Stimulated activated CD4-positive, alpha-beta T cell treated with anti-CD3 and anti-CD28 coated beads, Interleukin-12 subunit alpha, Interleukin-12 subunit beta, amount 100 ng/mL, for 24 hours (primary cell): ENCODE measurements around the gene CADM2.
A peak's percentile ranks its signal among the peaks of the same experiment; 100 is the strongest.

Source experiments
- DNase-seq, 2 experiments: peaks; one replicate each; pipeline ENCODE4 v3.0.0-alpha.2; 2020; ENCODE audit warnings: low read depth in 2 of 2

The CADM2 gene

DNA sequence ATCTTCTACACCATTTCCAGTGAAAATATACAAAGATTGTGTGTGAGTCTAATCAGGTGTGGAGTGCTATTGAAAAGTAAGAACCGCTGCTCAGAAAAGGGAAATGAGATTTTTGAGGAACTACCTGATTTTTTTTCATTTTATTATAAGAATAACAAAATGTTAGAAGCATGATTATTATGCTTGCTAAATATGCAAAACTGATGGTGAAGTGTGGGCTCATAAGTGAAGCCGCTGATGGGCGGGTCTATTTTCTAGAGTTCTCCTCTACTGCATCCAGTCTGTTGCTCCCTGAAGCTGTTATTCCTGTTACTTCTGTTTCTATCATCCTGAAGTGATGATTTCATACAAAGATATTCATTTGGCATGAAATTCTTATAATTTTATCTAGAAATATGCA, 612.0 kb downstream of the CADM2 start:
- DNase-seq, result no peak

DNA sequence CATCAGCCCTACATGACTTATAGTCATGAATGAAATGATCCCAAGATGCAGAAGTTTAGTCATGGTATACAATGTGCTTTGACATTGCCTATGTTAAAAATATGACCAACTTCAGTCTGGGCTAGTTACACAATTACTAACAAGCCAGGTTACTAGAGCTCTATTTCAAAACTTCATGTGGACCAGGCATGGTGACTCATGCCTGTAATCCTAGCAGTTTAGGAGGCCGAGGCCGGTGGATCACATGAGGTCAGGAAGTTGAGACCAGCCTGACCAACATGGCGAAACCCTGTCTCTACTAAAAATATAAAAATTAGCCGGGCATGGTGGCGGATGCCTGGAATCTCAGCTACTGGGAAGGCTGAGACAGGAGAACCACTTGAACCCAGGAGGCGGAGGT, 613.0 kb downstream of the CADM2 start:
- DNase-seq, result no peak

DNA sequence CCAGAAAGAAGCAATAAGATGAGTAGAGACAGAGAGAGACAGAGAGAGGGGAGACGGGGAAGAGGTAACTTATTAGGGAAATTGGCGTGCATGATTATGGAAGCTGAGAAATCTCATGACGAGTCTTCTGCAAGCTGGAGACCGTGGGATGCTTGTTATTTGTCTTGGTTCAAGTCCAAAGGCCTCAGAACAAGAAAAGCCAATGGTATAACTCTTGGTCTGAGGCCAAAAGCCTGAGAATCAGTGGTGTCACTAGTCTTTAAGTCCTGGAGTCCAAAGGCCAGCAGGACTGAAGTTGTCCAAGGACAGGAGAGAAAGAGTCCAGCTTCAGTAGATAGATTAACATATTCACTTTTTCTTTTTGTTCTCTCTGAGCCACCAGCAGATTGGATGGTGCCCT, 613.6 kb downstream of the CADM2 start:
- no peak for DNase-seq

DNA sequence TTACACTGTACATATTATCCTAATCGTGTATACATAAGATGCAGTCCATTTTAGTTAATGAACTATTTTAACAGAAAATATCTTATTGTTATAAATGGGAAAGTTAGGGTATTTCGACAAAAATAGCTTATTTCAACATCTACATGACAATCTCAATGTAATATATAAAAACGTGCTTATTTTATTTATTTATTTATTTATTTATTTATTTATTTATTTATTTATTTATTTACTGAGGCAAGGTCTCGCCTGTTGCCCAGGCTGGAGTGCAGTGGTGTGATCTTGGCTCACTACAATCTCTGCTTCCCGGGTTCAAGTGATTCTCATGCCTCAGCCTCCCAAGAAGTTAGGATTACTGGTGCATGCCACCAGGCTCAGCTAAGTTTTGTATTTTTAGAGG, 614.2 kb downstream of the CADM2 start:
- no peak for DNase-seq

DNA sequence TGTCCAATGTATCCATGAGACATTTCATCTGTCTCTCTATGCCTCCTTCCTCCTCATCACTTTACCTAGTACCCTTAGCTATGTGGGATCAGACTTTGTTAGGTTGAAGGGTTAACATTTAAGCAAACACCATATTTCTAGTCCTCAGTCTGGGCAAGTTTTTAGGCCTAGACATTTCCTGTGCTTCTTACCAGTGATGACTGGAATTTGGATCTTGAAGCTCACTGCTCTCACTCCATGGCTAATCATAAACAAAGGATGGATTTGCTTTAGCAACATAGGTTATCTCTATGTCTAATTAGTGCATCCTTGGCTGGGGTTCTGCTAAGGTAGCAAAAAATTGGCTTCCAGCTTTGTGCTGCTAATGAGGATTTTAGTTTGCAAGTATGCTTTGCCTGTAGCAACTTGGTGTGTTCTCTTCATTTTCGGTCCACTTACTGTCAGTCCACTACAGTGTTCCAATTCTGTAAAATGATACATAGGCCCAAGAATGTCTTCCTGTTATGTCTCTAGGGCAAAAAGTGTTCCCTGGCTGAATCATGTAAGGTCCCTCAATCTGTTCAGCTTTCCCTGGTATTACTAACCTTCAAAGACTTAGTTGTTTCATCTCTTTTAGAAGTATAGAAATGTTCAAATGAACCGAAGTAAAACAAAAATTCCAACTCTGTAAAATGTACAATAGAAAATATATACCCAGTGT, 615.4 kb downstream of the CADM2 start:
- no peak for DNase-seq

DNA sequence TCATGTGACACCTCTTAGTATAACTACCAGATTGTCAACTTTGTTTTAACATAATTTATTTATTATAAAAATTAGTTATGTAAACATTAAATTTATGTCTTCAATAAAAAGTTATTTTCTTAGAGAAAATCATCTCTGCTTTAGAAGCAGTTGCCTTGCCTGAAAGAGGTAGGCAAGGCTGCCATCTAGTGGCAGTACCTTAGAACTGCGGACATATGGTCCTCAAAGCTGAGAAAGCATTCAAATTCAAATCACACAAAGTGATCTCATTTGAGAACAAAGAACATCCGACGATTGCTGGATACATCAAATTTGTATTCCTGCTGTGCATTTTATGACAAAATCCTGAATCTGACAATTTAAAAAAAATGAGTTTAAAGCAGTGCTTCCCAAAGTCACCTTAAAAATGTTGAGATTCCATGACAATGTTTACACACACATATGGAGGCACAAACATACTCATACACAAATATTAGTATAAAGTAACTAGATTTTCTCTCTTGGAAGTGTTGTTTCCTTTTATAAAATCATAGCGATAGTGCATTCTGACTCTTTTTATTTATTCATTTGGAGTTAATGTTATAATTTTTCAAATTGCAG, 617.4 kb downstream of the CADM2 start:
- peak; percentile 16 to 40 for DNase-seq

DNA sequence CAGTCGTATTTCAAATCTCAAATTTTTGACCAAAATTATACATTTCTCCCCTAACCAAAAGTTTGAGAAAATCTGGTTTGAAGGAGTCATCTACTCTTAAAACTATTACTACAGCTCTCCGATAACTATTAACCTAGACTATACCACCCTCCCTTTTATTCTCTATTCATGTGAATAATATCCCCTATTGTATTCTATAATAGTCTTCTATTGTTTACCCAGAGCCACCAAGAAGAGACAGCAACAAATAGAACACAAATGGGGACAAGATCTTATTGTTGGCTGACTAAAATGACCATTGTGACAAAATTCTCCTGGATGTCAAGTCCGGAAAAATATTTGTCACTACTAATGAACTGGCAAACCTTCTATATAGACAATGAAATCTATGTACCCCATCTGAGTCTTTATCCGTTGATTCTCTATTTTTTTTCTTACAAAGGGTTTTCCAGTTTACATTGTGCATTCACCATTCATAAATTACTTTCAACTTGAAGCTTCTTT, 618.0 kb downstream of the CADM2 start:
- DNase-seq, result no peak

DNA sequence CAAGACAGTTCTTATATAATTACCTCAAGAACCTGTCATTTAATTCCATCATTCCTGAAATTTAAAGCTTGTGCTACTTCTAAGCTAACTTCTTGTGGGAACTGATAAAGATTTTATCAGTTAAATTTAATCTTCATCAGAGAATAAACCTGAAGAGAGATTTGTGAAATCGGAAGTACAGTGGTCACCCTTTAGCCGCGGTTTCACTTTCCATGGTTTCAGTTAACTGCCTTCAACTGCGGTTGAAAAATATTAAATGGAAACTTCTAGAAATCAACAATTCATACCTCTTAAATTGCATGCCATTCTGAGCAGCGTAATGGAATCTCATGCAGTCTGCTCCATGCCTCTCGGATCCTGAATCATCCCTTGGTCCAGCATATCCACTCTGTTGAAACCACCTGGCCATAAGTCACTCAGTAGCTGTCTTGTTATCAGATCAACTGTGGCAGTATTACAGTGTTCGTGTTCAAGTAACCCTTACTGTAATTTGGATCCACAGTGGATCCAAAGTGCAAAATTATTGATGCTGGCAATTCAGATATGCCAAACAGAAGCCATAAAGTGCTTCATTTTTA, 626.1 kb downstream of the CADM2 start:
- DNase-seq, result no peak

DNA sequence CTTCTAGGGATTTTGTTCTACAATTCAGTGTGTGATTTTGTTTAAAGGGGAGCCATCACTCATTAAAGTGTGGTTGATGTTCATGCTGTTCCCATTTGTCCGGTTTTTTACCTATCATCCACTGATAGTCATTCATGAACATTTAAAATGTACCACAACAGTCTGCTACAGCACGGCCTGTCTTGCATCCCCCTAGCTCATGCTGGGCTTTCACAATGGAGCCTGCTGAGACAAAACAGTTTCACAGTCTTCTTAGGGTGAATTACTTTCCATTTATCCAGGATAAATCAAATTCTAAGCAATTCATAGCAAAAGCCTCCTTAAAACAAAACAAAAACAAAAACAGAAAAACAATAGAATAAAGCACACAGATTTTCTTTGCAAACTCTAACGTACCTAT, 627.2 kb downstream of the CADM2 start:
- no peak for DNase-seq

DNA sequence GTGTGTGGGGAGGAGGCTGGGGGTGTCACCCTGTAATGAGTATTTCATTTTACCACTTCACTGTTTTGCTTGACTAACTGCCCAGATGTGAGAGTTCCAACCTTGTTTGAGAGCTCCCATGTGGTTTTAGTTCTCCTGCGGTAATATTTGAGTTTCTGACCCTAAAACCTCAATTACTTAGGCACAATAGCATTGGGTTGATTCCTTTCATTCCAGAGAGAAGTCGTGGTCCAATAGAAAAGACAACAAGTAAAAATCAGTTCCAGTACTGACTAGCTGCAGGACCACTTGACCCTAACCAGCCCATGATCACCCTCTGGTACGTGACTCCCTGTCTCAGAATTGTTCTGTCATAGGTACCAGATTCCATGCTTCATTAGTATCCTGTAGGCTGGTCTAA, 630.4 kb downstream of the CADM2 start:
- DNase-seq, result no peak

DNA sequence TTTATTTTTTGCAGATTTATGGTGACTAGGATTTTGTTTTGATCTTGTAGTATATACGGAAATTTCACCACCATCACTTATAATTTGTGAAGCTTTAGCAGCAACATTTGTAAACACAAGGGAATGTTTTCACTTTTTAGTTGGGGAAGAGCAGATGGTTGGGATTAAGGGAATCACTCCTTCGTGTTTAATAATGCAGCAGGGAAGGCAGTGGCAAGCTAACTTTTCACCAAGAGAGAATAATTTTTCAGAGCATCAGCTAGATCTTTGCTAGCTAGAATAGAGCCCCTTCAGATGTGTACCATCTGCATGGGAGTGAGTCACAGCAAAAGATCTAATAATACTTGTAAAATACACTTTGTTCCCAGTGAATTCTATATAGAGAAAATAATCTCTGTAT, 632.7 kb downstream of the CADM2 start:
- DNase-seq, result no peak

DNA sequence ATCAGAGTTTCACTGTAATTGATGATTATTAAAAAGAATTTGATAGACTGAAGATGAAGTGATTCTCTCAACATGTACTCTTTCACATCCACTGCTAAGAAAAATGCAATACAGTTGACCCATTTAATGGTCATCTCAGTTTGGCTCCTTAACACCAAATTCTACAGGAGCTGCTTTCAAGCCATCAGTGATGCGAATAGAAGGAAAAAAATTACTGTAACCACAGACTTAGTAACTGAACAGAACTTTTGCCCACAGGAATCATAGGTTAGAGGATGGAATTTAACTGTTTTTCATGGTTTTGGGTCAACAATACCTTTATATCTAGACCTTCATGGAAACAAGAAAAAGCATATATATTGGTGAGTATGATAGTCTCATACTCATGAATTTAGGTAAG, 633.5 kb downstream of the CADM2 start:
- DNase-seq, result no peak

DNA sequence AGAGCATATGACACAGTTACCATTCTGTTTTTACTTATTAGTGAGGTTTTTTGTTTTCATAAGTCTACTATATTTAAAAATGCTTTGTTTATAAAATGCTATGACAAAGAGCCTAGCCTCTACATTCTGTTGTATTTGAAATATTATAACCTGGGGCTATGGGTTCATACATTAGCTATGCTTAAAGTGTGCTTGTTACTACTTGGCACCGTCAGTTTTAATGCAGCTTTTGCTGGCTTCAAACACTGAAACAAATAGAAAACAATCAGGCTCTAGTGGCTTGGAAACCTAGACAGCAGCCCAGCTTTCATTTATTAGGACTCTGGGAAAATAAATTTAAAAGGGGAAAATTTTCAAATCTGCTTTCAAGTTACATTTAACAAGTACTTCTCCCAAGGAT, 635.9 kb downstream of the CADM2 start:
- no peak for DNase-seq

DNA sequence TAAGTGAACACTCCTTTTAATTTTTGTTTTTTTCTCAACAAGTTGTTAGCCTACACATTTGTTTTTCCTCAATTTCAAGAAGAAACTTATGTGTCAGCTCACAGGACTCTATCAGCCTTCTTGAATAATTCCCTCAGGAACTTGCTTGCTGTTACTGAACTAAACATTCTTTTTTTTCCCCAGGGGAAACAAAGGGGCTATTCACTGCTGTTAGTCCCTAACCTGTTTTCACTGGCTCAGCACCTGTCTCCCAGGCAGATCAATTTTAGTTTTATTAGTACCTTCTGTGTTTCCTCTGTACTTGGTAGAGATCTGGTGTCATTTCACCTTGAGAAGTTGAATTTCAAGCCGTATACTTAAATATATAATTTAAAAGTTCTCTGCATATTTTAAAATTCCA, 644.6 kb downstream of the CADM2 start:
- DNase-seq, result no peak

DNA sequence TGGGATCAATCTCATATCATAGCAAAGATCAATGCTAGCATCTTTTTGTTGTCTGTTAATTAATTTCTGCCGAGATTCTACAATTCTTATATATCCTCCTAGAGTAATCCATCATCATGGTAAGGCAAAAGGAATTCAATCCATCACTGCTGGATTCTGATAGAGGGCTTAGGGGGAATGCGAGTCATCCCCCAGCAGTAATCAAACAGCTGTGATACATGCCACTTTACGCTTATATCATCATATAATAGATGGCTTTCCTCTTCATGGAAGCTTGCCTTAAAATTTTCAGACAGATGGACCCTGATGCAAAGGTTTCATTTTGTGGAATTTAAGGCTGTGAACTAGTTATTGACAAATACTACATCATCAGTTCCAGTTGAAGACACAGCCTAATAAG, 645.9 kb downstream of the CADM2 start:
- DNase-seq, result no peak

DNA sequence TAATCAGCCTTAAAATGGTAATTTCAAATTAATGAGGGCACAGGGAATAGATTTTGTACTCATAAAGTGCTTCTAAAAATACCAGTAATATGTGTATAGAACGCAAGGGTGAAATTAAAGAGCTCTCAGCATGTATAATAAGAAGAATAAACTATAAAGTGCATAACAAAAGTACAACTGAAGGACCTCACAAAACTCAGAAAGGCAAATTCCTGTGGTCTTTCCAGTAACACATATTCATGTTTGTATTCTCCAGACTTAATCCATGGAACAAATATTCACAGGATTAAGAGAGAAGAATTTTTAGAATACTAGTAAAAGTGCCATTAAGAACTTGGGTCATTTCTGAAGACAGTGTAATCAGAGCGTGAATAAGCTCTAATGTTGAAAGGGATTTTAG, 646.3 kb downstream of the CADM2 start:
- no peak for DNase-seq

DNA sequence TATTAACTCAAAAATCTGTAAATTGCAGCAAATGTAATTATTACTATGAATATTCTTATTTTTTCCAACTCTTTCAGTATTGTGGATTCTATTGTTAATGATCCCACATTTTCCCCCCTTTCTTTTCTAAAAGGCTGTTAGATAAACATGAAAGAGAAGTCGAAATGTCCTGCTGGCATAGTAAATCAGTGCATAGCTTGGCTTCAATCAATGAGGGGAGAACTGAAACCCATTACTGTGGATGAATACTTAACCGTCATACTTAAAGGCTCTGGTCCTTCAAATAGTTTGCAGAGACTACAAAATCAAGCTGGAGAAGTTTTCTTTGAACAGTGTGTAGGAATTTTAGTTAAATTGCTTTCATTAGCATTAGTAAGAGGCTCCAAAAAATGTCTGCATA, 667.9 kb downstream of the CADM2 start:
- no peak for DNase-seq

DNA sequence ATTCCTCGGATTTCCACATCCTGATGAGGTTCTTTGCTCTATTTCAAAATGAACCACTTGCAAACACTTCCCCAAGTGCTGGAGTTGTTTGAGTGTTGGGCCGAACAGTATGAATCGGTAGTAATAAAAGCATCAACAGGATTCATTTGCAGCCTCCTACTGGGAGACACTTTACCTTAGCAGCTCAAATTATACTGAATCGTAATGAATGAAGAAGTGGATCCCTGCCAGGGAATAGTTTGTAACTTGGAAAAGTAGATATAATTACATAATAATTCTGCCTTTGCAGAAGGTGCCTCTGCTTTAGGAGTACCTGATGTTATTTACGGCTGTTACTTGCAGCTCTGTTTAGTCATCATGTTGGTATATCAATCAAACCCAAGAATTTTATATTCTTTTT, 669.1 kb downstream of the CADM2 start:
- DNase-seq, result no peak

DNA sequence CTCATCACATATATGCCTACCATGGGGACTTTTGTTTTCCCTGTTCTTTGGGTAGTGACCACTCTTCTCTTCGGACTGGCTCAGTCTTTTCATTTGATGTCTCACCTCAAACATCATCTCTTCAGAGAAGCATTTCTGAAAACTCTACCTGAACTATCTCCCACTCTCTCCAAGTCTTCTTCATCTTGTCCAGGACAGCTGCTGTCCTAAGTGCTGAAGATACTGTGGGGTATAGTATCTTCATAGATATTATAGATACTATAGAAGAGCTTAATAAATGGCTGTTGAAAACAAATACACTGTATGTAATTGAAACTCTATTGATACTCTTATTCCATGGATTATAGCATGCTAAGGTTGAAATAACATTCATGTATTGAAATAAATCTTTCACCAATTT, 672.3 kb downstream of the CADM2 start:
- DNase-seq, result no peak

DNA sequence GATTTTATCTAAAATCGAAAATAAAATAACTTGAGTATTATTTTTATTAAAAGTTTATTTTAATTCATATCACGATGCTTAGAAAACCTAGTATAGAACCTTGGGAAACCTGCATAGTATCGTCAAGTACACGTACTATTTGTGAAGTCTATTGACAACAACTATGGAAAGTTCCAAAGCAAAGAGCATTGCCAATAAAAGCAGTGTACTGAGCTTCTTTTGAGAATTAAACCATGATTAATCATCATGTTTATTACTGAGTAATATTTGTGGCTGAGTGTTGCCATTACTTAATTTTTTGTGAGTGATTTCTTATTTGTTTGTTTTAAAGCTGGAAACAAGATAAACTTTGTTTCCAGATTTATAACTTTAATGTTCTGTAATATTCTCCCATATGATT, 674.1 kb downstream of the CADM2 start:
- DNase-seq, result no peak

DNA sequence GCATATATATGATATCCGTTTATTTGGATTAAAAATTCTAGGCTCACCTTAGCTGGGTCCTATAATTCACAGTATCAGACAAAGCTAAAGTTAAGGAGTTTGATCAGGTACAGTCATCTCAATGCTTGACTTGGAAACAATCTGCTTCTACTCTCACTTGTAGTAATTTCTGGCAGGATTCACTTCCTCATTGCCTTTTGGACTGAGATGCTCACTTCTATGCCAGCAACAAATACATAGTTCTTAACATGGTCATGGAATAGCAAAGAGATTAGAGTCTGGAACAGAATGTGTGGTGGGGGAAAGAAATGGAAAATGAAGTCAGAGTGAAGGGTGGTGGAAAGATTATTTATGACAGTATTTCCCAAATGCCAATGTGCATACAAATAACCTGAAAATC, 693.6 kb downstream of the CADM2 start:
- DNase-seq, result no peak

DNA sequence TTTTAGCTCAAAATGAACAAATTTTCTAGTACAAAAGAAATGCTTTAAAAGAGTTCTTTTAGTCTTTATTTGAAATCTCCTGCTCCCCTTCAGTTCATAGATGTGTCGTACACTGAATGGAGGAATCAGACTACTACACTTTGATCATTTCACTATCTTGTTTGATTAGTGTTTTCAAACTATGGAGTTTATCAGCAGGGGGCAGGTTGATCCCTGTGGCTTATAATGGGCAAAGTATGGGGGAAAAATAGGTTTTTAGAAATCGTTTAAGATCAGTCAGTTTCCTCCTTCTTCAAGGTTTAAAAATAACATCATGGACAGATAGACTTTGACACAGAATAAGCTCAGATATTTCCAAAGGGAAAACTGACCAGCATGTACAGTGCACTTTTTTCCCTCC, 701.7 kb downstream of the CADM2 start:
- DNase-seq, result no peak

DNA sequence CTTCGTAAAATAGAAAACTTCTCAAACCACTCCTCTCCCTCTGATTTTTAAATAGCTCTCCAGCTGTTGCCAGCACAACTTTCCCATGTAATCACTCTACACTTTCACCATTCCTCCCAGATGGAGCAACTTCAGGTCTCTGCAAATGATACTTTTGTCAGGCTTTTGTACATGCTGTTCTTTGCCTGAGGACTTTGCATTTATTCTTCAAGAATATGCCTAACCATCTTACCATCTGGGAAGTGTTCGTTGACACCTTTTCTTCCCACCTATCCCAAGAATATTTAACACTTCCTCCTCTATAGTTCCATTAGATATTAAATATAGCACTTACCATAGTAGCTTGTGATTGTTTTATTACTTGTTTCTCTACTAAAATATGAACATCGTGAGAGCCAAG, 703.7 kb downstream of the CADM2 start:
- DNase-seq, result no peak

DNA sequence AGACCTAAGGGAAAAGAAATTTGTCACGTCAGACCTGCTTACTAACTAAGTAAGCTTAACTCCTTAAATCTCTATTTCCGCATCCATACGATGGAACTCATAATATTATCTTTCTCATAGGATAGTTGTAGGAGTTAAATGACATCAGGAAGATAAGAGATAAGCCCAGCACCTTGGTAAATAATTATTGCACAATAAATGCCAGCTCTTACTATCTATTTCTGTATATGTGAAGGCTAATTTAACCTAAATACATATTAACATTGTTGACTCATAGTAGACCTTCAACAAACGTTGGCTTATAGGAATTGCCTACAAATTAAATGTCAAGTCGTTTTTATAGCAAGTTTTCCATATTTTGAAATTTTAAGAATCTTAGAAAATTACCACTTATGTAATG, 709.0 kb downstream of the CADM2 start:
- no peak for DNase-seq
